NCI-H1105 (cell line): Measurements from ENCODE around the gene MIA3.
"Not testable (repeated sequence)": the region's sequence is repeated elsewhere in the genome, so short reads cannot be mapped to it uniquely, and the experiment has no call there.

Experiments used
- DNase-seq: peaks from one replicate; lab custom pipeline; 2025; lab: John Stamatoyannopoulos, UW

MIA3 gene

DNA sequence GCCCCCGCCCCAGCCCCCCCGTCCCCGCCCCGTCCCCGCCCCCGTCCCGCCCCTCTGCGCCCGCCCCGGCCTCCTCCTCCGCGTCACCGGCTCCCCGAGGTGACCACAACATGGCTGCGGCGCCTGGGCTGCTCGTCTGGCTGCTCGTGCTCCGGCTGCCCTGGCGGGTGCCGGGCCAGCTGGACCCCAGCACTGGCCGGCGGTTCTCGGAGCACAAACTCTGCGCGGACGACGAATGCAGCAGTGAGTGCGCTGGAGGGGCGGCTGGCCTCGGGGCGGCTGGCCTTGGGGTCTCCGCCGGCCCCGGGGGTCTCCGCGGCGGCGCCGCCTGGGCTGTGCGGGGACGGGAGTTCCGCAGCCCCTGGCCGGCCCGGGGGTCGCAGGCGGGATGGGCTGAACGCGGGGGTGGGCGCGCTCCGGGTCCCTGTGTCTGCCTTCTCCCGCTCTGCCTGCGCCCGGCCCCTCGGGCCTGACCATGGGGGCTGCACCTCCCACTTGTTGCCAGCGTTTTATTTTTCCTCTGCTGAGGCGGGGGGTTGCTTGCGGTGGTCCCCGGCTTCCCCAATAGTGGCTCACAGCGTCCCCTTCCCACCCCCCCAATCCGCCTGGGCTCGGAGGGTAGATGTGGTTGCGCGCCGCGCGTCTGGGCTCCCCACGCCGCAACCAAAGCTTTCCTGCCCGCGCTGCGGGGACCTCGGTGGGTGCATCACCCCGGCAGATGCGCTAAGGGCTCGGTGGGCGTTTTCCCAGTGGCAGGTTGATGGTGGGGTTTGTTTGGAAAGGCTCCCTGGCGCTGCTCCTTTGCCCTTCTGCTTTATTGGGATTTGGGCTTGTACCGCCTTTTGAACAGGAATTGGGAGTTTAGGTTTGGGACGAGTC lies at the start of gene MIA3:
TSS of gene MIA3 (plus strand) at position 97 of the 879 bp plus-strand sequence. CDS start at position 111, 14 bp downstream.
- peak; percentile 69 for DNase-seq

DNA sequence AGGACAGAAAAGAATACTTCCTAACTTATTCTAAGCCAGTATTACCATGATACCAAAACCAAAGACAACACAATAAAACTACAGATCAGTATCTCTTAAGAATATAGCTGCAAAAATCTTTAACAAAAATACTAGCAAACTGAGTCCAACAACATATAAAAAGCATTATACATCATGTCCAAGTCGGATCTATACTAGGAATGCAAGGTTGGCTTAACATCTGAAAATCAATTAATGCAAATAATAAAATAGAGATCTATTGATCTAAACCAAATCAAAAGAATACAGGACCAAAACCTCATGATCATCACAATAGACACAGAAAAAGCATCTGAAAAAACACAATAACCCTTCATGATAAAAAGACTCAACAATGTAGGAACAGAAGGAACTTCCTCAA lies 47.1 kb upstream of the MIA3 start:
- DNase-seq = no peak

GRCh38 chr1:222579316-222579715 lies 38.6 kb upstream of the MIA3 start:
- no peak for DNase-seq

GRCh38 chr1:222582099-222582774 lies 35.7 kb upstream of the MIA3 start:
- DNase-seq = no peak

GRCh38 chr1:222583079-222583478 lies 34.8 kb upstream of the MIA3 start:
- no peak for DNase-seq

DNA sequence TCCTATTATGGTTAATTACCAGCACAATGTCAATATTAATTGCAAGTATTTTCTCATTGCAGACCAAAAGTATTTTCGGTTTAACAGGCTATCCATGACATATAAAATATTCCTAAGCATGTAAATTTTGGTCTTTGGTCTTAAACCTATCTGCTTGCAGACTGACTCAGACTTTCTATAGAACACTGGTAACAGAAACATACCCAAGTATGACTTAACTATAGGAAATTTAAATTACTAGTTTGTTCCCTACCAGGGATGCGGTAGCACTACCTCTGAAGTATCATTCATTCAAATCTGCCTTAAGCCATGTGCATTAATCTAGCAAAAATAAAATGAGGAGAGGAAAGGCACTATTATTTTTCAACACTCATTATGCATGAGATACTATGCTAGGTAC lies 31.1 kb upstream of the MIA3 start:
- DNase-seq = no peak

GRCh38 chr1:222588135-222588534 lies 29.8 kb upstream of the MIA3 start:
- DNase-seq = no peak

DNA sequence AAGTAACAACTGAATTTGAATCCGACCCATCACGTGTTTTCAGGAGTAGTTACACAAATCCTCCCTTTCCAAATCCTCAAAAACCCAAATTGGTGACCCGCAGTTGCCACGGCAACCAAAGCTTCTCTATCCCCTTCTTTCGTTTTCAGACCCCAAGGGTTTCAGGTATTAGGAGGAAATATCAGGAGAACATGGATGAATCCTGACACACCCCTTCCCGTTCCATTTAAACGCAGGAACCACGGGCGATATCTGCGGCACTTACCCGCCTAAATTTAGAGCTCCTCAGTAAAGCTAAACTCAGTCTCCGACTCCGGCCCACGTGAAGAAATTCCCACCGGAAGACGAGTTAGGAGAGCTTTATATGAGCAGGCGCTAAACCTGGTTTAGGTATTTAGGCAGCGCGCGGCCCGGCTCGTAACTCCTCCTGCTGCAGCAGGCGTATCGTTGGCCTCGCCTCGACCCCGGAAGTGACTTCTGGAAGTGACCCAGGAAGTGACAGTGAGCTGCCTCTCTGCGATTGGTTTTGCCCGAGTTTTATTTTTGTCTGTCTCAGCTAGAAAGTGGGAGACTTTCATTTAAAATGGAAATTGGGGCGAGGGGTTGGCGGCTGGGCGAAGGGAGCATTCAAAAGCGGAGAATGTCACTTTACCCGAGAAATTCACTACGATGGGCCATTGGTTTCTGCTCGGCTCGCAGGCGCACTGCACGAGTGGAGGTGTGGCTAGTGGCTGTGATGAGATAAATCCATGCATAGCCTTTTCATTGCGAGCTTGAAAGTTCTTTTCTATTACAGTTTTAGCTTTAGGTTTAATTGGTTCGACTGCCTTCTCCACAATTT lies 28.2 kb upstream of the MIA3 start, which contains the start of gene TAF1A:
TSS of gene TAF1A (minus strand) at position 472 of the 841 bp plus-strand sequence.
- DNase-seq = peak; percentile 83

DNA sequence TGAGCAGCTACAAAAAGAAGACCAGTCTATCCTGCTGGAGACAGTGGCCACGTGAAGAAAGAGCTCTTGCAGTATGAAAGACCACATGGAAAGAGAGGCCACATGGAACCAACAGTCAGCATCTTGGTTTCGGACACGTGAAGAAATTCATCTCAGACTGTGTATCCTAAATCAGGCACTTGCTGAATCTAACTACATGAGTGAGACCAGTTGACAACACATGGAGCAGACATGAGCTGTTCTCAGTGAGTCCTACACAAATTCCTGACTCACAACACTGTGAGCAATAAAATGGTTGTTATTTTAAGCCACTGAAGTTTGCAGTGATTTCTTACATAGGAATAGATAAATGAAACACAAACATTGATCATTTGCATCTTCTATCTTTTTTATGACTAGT lies 25.7 kb upstream of the MIA3 start:
- DNase-seq = no peak

DNA sequence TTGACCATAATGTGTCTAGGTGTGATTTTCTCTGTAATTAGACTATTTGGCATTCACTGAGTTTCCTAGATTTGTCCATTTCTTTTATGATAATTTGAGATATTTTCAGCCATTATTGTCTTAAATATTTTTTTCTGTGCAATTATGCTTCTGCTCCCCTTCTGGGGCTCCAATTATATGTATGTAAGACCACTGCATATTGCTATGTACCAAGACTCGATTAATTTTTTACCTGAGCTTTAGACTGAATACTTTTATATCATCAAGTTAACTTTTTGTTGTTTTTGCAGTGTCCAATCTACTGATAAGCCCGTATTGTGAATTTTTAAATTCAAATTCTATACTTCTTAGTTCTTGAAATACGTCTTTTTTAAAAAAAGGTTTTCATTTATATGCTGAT lies 23.1 kb upstream of the MIA3 start:
- no peak for DNase-seq

GRCh38 chr1:222596696-222597095 lies 21.2 kb upstream of the MIA3 start:
- no peak for DNase-seq

DNA sequence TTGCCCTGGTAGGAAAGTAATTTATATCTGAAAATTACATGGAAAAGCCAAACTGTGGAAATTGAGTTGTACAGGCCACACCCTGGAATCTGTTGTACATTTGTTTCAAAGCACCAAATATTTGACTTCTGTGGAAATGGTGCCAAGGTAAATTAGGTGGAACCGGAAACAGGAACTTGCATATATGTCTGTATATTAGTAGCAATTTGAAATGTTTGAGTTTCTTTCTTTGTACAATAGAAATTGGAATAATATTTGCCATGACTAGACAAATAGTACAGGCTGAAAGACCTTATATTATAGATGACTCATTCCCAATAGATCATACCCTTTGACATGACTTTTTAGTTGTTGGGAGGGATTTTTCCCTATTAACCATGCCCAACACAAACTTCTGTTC lies 17.6 kb upstream of the MIA3 start:
- no peak for DNase-seq

DNA sequence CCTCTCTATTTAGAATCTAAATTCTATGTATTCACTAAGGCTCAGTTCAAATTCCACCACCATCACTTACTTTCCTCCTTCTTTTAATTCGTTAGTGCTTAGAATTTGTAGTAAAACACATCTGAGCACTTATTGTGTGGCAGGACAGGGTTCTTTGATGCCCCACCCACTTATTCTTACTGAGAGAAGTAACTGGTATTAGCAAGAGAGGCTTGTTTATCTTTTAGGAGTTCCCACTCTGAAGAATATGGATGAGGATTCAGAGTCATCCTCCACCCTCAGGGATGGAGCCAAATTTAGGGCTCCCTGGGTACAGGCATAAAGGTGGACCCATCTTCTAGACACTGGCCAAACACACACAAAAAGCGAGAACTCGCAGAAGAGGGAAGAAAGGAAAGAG lies 16.6 kb upstream of the MIA3 start:
- no peak for DNase-seq

- DNase-seq = no peak
These were observed 11.1 kb upstream of the MIA3 start for GRCh38 chr1:222606757-222607156.

- not testable (repeated sequence) for DNase-seq
These were observed 8.8 kb upstream of the MIA3 start for GRCh38 chr1:222609111-222609510.

- DNase-seq = no peak
These were observed 7.2 kb upstream of the MIA3 start for GRCh38 chr1:222610728-222611127.

- DNase-seq = no peak
These were observed 4.3 kb upstream of the MIA3 start for GRCh38 chr1:222613627-222614026.

GRCh38 chr1:222616525-222616924 lies 1.4 kb upstream of the MIA3 start:
- DNase-seq = no peak

DNA sequence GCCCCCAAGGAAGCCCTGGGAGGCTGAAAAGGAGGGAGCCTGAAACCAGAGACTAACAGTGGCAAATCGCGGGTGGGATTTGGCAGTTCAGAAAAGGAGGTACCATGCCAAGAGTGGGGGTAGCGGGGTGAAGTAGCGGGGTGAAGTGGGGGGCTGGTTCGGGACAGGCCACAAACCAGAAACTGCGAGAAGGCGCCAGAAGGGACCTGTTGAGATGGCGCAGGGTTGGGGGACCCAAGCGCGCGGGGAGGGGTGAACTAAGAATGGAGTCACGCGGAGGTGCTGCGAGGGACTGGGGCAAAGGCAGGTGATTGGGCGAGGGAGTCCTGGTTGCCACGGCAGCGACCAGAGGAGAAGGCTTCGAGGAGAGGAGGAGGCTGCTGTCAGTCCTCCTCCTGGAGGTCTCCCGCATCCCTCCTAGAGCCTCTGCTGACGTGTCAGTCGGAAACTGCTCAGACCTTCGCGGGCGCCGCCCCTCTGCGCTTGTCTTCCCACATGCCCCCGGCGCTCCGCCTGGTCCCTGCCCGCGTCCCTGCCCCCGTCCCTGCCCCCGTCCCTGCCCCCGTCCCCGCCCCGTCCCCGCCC lies 438 bp upstream of the MIA3 start:
- peak; percentile 98 for DNase-seq

- peak; percentile 9 for DNase-seq
These were observed 1.1 kb downstream of the MIA3 start for GRCh38 chr1:222618880-222619596.

- no peak for DNase-seq
These were observed 2.7 kb downstream of the MIA3 start for GRCh38 chr1:222620566-222620965.
